Measurements from ENCODE around the gene DLG5. TPM values are rescaled to one million over a fixed set of nuclear protein-coding genes. Genes with fewer than 3 reads are reported as not detected.

Gene DLG5
- total and polyA plus RNA-seq, 2 donors (not counting 1 experiment from before 2014, with no cell fraction given), result 0.51 to 0.54 TPM

DNA sequence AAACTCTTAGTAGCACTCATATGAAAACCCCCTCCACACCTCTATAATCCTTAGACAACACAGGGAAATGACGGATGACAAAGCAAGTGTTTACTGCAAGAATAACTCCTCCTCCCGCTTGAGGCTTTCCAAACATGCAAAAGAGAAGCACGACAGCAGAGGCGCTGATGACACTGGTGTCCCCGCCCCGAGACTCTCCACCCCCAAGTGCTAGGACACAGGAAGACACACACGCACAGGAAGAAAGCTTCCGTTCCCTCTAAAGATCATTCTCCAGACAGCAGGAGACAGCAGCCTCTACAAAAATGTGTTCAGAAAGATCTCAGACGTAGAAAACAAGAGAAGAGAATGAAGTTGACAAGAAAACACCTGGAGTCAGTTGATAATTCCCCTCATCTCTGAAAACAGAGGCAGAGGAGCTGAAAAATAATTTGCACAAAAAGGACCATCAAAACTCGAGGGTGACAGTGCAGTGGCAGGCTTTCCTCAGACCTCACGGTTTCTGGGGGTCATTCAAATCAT is 90.2 kb downstream of the DLG5 start:
- ChIA-PET POLR2A (no interaction called here), CTCF (interaction anchor here (0.6 to 3.0 kb wide), 7 partner anchors 9 to 122 kb away, joined by 3 to 17 read pairs (median 5); no protein-coding TSS in a partner anchor)
- Histone ChIP-seq H3K4me3 (ENCODE audit: control extremely low read depth in 1 of 5, extremely low read depth in 1 of 5, insufficient read depth in 1 of 5, low read depth in 2 of 5, low read length in 4 of 5) (peak overlapping the region in 1 of 5 experiments; percentile 6), H3K4me2 (replicated peaks; ENCODE audit: low read depth, low read length, poor library complexity, severe bottlenecking) (peak overlapping the region; percentile 51), H3K9ac (ENCODE audit: low read length) (peak overlapping the region; percentile 25), H4K20me1 (ENCODE audit: control insufficient read depth, insufficient read depth, low read length, poor library complexity, severe bottlenecking) (no peaks in the 10 kb centered on the region), H3K27me3 (replicated peaks in 1 of 4; ENCODE audit: control extremely low read depth in 1 of 4, control insufficient read depth in 3 of 4, insufficient read depth in 4 of 4, low read length in 3 of 4) (no peaks in the 10 kb centered on the region), H3K79me2 (ENCODE audit: control insufficient read depth, insufficient read depth, low read length) (no peaks in the 10 kb centered on the region), H3K4me1 (ENCODE audit: control insufficient read depth in 2 of 2, insufficient read depth in 2 of 2, low read length in 2 of 2) (peaks cover 0 to 8% of the 10 kb centered on the region in 2 donors), H2AFZ (ENCODE audit: insufficient read depth, low read depth, low read length, poor library complexity, severe bottlenecking) (peak overlapping the region; percentile 58), H3K27ac (ENCODE audit: low read length in 2 of 2) (peak overlapping the region in 1 of 2 donors; percentile 18), H3K9me3 (ENCODE audit: control extremely low read depth in 1 of 3, control insufficient read depth in 2 of 3, insufficient read depth in 1 of 3, low read length in 2 of 3) (no peaks in the 10 kb centered on the region), H3K36me3 (replicated peaks in 1 of 2; ENCODE audit: control extremely low read depth in 1 of 2, control insufficient read depth in 1 of 2, extremely low read depth in 1 of 2, insufficient read depth in 2 of 2, low read length in 1 of 2) (no peaks in the 10 kb centered on the region)
- Mint-ChIP-seq H3K9me3 (ENCODE audit: insufficient read depth) (no peaks in the 10 kb centered on the region), H3K27ac (peak overlapping the region; percentile 79), H3K4me3 (peak overlapping the region; percentile 66), H3K4me1 (peaks cover 9% of the 10 kb centered on the region), H3K27me3 (no peaks in the 10 kb centered on the region)
- TF ChIP-seq EZH2 (IDR thresholded peaks at IDR 0.05; ENCODE audit: borderline replicate concordance, insufficient read depth, low read depth, low read length, poor library complexity, severe bottlenecking), result no peak
- TF ChIP-seq, protein P1, sequence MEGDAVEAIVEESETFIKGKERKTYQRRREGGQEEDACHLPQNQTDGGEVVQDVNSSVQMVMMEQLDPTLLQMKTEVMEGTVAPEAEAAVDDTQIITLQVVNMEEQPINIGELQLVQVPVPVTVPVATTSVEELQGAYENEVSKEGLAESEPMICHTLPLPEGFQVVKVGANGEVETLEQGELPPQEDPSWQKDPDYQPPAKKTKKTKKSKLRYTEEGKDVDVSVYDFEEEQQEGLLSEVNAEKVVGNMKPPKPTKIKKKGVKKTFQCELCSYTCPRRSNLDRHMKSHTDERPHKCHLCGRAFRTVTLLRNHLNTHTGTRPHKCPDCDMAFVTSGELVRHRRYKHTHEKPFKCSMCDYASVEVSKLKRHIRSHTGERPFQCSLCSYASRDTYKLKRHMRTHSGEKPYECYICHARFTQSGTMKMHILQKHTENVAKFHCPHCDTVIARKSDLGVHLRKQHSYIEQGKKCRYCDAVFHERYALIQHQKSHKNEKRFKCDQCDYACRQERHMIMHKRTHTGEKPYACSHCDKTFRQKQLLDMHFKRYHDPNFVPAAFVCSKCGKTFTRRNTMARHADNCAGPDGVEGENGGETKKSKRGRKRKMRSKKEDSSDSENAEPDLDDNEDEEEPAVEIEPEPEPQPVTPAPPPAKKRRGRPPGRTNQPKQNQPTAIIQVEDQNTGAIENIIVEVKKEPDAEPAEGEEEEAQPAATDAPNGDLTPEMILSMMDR (IDR thresholded peaks at IDR 0.05), result no peak
- DNase-seq (peak; percentile 61), ATAC-seq (ENCODE audit: low read depth) (peak; percentile 77)
- WGBS (ENCODE audit: insufficient coverage), result 94% methylated on average over 7 of the region's 11 CpGs
- intact Hi-C loops (cut with micrococcal nuclease), result no loop called here

DNA sequence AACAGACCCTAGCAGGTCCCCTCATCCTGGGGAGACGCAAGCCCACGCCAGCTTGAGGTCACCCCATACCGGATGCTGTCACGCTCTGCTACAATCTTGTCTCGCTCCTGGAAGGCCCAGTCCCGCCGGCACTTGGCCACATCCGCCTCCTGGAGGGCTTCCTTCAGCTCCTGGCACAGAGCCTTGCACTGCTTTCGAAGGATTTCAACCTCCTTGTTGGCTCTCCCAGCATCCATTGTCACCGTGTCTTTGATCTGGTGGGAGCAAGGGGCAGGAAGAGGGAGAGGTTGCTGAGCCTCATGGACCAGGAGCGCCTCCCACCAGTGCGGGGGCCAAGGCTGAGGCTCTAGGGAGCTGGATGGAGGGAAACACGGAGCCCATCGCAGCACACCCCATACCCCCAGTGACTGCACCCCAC is 90.9 kb downstream of the DLG5 start:
- Histone ChIP-seq H3K9me3 (ENCODE audit: control extremely low read depth in 1 of 3, control insufficient read depth in 2 of 3, insufficient read depth in 1 of 3, low read length in 2 of 3) (no peaks in the 10 kb centered on the region), H3K79me2 (ENCODE audit: control insufficient read depth, insufficient read depth, low read length) (no peaks in the 10 kb centered on the region), H3K4me2 (replicated peaks; ENCODE audit: low read depth, low read length, poor library complexity, severe bottlenecking) (peak overlapping the region; percentile 51), H3K27me3 (replicated peaks in 1 of 4; ENCODE audit: control extremely low read depth in 1 of 4, control insufficient read depth in 3 of 4, insufficient read depth in 4 of 4, low read length in 3 of 4) (no peaks in the 10 kb centered on the region), H4K20me1 (ENCODE audit: control insufficient read depth, insufficient read depth, low read length, poor library complexity, severe bottlenecking) (no peaks in the 10 kb centered on the region), H3K36me3 (replicated peaks in 1 of 2; ENCODE audit: control extremely low read depth in 1 of 2, control insufficient read depth in 1 of 2, extremely low read depth in 1 of 2, insufficient read depth in 2 of 2, low read length in 1 of 2) (no peaks in the 10 kb centered on the region), H3K27ac (ENCODE audit: low read length in 2 of 2) (no peak overlapping the region), H3K4me1 (ENCODE audit: control insufficient read depth in 2 of 2, insufficient read depth in 2 of 2, low read length in 2 of 2) (peaks cover 0 to 8% of the 10 kb centered on the region in 2 donors), H3K4me3 (ENCODE audit: control extremely low read depth in 1 of 5, extremely low read depth in 1 of 5, insufficient read depth in 1 of 5, low read depth in 2 of 5, low read length in 4 of 5) (no peak overlapping the region), H3K9ac (ENCODE audit: low read length) (no peak overlapping the region), H2AFZ (ENCODE audit: insufficient read depth, low read depth, low read length, poor library complexity, severe bottlenecking) (peak overlapping the region; percentile 58)
- ATAC-seq (ENCODE audit: low read depth) (no peak), DNase-seq (no peak)
- Mint-ChIP-seq H3K4me3 (no peak overlapping the region), H3K4me1 (peaks cover 9% of the 10 kb centered on the region), H3K9me3 (ENCODE audit: insufficient read depth) (no peaks in the 10 kb centered on the region), H3K27me3 (no peaks in the 10 kb centered on the region), H3K27ac (no peak overlapping the region)
- 88% methylated on average over 10 of the region's 14 CpGs for WGBS (ENCODE audit: insufficient coverage)
- POLR2A ChIA-PET, result no interaction called here
- TF ChIP-seq EZH2 (IDR thresholded peaks at IDR 0.05; ENCODE audit: borderline replicate concordance, insufficient read depth, low read depth, low read length, poor library complexity, severe bottlenecking), result no peak
- TF ChIP-seq, protein P1 (IDR thresholded peaks at IDR 0.05), result no peak
- CTCF ChIA-PET, result interaction anchor here (0.6 to 2.5 kb wide), 3 partner anchors 11 to 121 kb away, joined by 4 to 8 read pairs (median 5); no protein-coding TSS in a partner anchor
- intact Hi-C loops (cut with micrococcal nuclease), result no loop called here
